GM23338 (cell line): Measurements from ENCODE around the gene THSD1. TPM values are rescaled to one million over a fixed set of nuclear protein-coding genes. Genes with fewer than 3 reads are reported as not detected.

Experiments
- ATAC-seq: fragments of 200-7000 bp; cut with Tn5 transposase; 3 replicates; pipeline ENCODE4 v1.9.1; 2020
- DNase-seq: peaks from one replicate; pipeline ENCODE4 v3.0.0-alpha.2; 2015; ENCODE audit warnings: low spot score
- H2AFZ ChIP-seq: fragments of 200-600 bp; sonication (generic); 2 replicates; pipeline ENCODE4 v1.8.0; 2016; ENCODE audit warnings: antibody characterized with exemption, mild to moderate bottlenecking, moderate library complexity
- H3F3A ChIP-seq: fragments of 200-600 bp; sonication (generic); replicated peaks from 2 replicates; pipeline ENCODE4 v1.8.0; 2017; ENCODE audit warnings: antibody characterized with exemption, mixed run types, low read depth
- H3K27ac ChIP-seq: fragments of 200-600 bp; sonication (generic); 2 replicates; pipeline ENCODE4 v1.6.1; 2016; ENCODE audit warnings: low read depth
- H3K27me3 ChIP-seq: fragments of 200-600 bp; sonication (generic); 2 replicates; pipeline ENCODE4 v1.8.0; 2016; ENCODE audit warnings: mild to moderate bottlenecking, mixed run types, moderate library complexity; ENCODE audit not compliant: insufficient read depth
- H3K36me3 ChIP-seq: fragments of 200-600 bp; sonication (generic); 2 replicates; pipeline ENCODE4 v1.8.0; 2016; ENCODE audit warnings: mild to moderate bottlenecking; ENCODE audit not compliant: insufficient read depth
- H3K4me1 ChIP-seq: fragments of 200-600 bp; sonication (generic); 2 replicates; pipeline ENCODE4 v1.8.0; 2016; ENCODE audit warnings: mild to moderate bottlenecking, moderate library complexity; ENCODE audit not compliant: insufficient read depth
- H3K4me2 ChIP-seq: fragments of 200-600 bp; sonication (generic); 2 replicates; pipeline ENCODE4 v1.7.1; 2017; ENCODE audit warnings: mixed run types
- H3K4me3 ChIP-seq: fragments of 200-600 bp; sonication (generic); 2 replicates; pipeline ENCODE4 v1.6.1; 2016; ENCODE audit warnings: mixed run types
- H3K79me2 ChIP-seq: fragments of 200-600 bp; sonication (generic); replicated peaks from 2 replicates; pipeline ENCODE4 v1.8.0; 2017; ENCODE audit warnings: mild to moderate bottlenecking; ENCODE audit not compliant: insufficient read depth
- H3K9me2 ChIP-seq: fragments of 200-600 bp; sonication (generic); 2 replicates; pipeline ENCODE4 v1.8.0; 2017; ENCODE audit not compliant: insufficient read depth
- H4K20me1 ChIP-seq: fragments of 200-600 bp; sonication (generic); replicated peaks from 2 replicates; pipeline ENCODE4 v1.8.0; 2017; ENCODE audit warnings: mild to moderate bottlenecking; ENCODE audit not compliant: insufficient read depth
- H3K27ac Mint-ChIP-seq: 2 replicates; pipeline ENCODE4 v1.8.0; 2020; ENCODE audit warnings: inconsistent platforms, mild to moderate bottlenecking, moderate library complexity, mixed read lengths
- H3K27me3 Mint-ChIP-seq: 3 replicates; pipeline ENCODE4 v1.8.0; 2022; ENCODE audit warnings: low read depth, mild to moderate bottlenecking, moderate library complexity, mixed read lengths, inconsistent platforms; ENCODE audit not compliant: insufficient read depth, poor library complexity
- H3K36me3 Mint-ChIP-seq: 3 replicates; pipeline ENCODE4 v1.8.0; 2021; ENCODE audit warnings: low read depth, mild to moderate bottlenecking, inconsistent platforms, moderate library complexity, mixed read lengths
- H3K4me1 Mint-ChIP-seq: 3 replicates; pipeline ENCODE4 v1.8.0; 2020; ENCODE audit warnings: mild to moderate bottlenecking, inconsistent platforms, mixed read lengths
- H3K4me3 Mint-ChIP-seq: 3 replicates; pipeline ENCODE4 v1.8.0; 2021; ENCODE audit warnings: moderate library complexity, mild to moderate bottlenecking, inconsistent platforms, mixed read lengths
- H3K9me3 Mint-ChIP-seq: 3 replicates; pipeline ENCODE4 v1.8.0; 2020; ENCODE audit warnings: moderate library complexity, mild to moderate bottlenecking, inconsistent platforms, mixed read lengths
- CREB1 ChIP-seq: fragments of 250-450 bp; sonication (Bioruptor Pico); IDR thresholded peaks from 2 replicates; pipeline ENCODE4 v1.5.0; 2020; ENCODE audit warnings: low read depth, mild to moderate bottlenecking, moderate library complexity
- CTCF ChIP-seq, 2 experiments: fragments of 200-600 bp in 1 of 2; sonication (generic) in 1 of 2; conservative IDR thresholded peaks; 2 replicates each; pipeline versions ENCODE4 v1.5.1 to v1.6.1; 2016 to 2017; ENCODE audit warnings: antibody characterized with exemption in 2 of 2, low read depth in 2 of 2, mild to moderate bottlenecking in 2 of 2, moderate library complexity in 1 of 2
- EZH2 ChIP-seq: fragments of 200-600 bp; sonication (generic); IDR thresholded peaks from one replicate; pipeline ENCODE4 v1.8.0; 2017; ENCODE audit warnings: antibody characterized with exemption, mild to moderate bottlenecking, low read depth; ENCODE audit not compliant: unreplicated experiment
- EZH2phosphoT487 ChIP-seq: fragments of 200-600 bp; sonication (generic); IDR thresholded peaks from one replicate; pipeline ENCODE4 v1.8.1; 2018; ENCODE audit warnings: antibody characterized with exemption; ENCODE audit not compliant: unreplicated experiment
- JUNB ChIP-seq: IDR thresholded peaks from one replicate; pipeline ENCODE4 v1.6.1; 2016; ENCODE audit warnings: antibody characterized with exemption; ENCODE audit not compliant: unreplicated experiment
- NANOG ChIP-seq: IDR thresholded peaks from 2 replicates; pipeline ENCODE4 v1.6.1; 2016; ENCODE audit warnings: antibody characterized with exemption, borderline replicate concordance
- POLR2AphosphoS5 ChIP-seq: IDR thresholded peaks from 2 replicates; pipeline ENCODE4 v1.6.1; 2016; ENCODE audit warnings: antibody characterized with exemption, low read depth
- STAT1 ChIP-seq: IDR thresholded peaks from one replicate; pipeline ENCODE4 v1.6.1; 2016; ENCODE audit warnings: antibody characterized with exemption; ENCODE audit not compliant: unreplicated experiment
- ZNF114 ChIP-seq: fragments of 250-450 bp; sonication (Bioruptor Pico); IDR thresholded peaks from 2 replicates; pipeline ENCODE4 v1.5.0; 2020; ENCODE audit warnings: mild to moderate bottlenecking, moderate library complexity
- ZNF331 ChIP-seq: fragments of 250-450 bp; sonication (Bioruptor Pico); IDR thresholded peaks from 2 replicates; pipeline ENCODE4 v1.5.0; 2020; ENCODE audit warnings: low read depth, mild to moderate bottlenecking, moderate library complexity
- polyA plus RNA-seq: library from polyadenylated mRNA; unstranded; fragments of >200 nt; fragmentation: Nextera tagmentation; extraction: Ambion mirVana; gene quantifications from 2 replicates; pipeline ENCODE4 v1.2.1, GENCODE V29; 2016
- total RNA-seq: library from RNA; depleted of rRNA; stranded (reverse); fragments of >200 nt; shearing (Covaris generic); gene quantifications from 2 replicates; pipeline ENCODE4 v1.2.3, GENCODE V29; 2014
- TF ChIP-seq, protein P1 (sequence below): fragments of 250-450 bp; sonication (Bioruptor Pico); IDR thresholded peaks from 2 replicates; pipeline ENCODE4 v1.5.0; 2020; ENCODE audit warnings: mild to moderate bottlenecking, moderate library complexity
- TF ChIP-seq, protein P2 (sequence below): IDR thresholded peaks from one replicate; pipeline ENCODE4 v1.6.1; 2018; ENCODE audit warnings: antibody characterized with exemption; ENCODE audit not compliant: unreplicated experiment
- TF ChIP-seq, protein P3 (sequence below): IDR thresholded peaks from 2 replicates; pipeline ENCODE4 v1.6.1; 2016; ENCODE audit warnings: antibody characterized with exemption

The THSD1 gene
- total and polyA plus RNA-seq, 2 experiments from 2014 or later = 0.69 TPM; not detected in 1

DNA sequence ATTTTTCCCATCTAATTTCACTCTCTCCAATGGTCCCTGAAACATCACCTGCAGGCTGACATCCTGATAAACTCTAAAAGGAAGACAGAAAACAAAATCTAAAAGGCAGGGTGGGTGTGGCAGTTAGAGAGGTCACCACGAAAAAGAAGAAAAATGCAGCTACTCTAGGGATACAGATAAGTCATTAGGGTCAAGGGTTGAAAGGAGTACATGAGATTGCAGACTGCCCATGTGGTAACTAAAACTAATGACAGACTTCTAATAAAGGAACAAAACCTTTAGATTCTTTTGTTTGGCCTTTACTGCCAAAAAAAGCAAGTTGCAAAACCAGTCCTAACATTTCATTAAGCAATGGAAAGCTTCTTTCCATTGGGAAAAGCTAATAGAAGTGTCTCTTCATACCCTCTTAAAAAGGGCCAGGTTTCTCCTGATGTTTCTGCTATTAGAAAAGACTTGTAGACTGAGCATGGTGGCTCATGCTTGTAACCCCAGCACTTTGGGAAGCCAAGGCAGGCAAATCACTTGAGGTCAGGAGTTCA, 31.0 kb downstream of the THSD1 start:
- Histone ChIP-seq H3K79me2 (no peaks in the 10 kb centered on the region), H3K36me3 (no peaks in the 10 kb centered on the region), H3K4me2 (no peak overlapping the region), H3K4me1 (no peaks in the 10 kb centered on the region), H3F3A (no peaks in the 10 kb centered on the region), H4K20me1 (no peaks in the 10 kb centered on the region), H3K27ac (no peak overlapping the region), H3K27me3 (no peaks in the 10 kb centered on the region), H2AFZ (no peak overlapping the region), H3K9me2 (no peaks in the 10 kb centered on the region), H3K4me3 (no peak overlapping the region)
- Mint-ChIP-seq H3K27me3 (no peaks in the 10 kb centered on the region), H3K4me1 (peaks cover 3% of the 10 kb centered on the region; the same call in 2 of the 3 replicates), H3K9me3 (no peaks in the 10 kb centered on the region), H3K36me3 (no peaks in the 10 kb centered on the region), H3K4me3 (no peak overlapping the region), H3K27ac (no peak overlapping the region)
- ATAC-seq = no peak
- no peak for DNase-seq
- TF ChIP-seq CREB1 (CRISPR knock-in tag) = no peak
- no peak for TF ChIP-seq JUNB
- TF ChIP-seq CTCF (conservative IDR thresholded peaks at IDR 0.05; ENCODE audit: low read depth in 2 of 2) = no peak
- no peak for TF ChIP-seq ZNF331 (CRISPR knock-in tag)
- no peak for TF ChIP-seq NANOG
- TF ChIP-seq EZH2phosphoT487 = no peak
- TF ChIP-seq, protein P1, sequence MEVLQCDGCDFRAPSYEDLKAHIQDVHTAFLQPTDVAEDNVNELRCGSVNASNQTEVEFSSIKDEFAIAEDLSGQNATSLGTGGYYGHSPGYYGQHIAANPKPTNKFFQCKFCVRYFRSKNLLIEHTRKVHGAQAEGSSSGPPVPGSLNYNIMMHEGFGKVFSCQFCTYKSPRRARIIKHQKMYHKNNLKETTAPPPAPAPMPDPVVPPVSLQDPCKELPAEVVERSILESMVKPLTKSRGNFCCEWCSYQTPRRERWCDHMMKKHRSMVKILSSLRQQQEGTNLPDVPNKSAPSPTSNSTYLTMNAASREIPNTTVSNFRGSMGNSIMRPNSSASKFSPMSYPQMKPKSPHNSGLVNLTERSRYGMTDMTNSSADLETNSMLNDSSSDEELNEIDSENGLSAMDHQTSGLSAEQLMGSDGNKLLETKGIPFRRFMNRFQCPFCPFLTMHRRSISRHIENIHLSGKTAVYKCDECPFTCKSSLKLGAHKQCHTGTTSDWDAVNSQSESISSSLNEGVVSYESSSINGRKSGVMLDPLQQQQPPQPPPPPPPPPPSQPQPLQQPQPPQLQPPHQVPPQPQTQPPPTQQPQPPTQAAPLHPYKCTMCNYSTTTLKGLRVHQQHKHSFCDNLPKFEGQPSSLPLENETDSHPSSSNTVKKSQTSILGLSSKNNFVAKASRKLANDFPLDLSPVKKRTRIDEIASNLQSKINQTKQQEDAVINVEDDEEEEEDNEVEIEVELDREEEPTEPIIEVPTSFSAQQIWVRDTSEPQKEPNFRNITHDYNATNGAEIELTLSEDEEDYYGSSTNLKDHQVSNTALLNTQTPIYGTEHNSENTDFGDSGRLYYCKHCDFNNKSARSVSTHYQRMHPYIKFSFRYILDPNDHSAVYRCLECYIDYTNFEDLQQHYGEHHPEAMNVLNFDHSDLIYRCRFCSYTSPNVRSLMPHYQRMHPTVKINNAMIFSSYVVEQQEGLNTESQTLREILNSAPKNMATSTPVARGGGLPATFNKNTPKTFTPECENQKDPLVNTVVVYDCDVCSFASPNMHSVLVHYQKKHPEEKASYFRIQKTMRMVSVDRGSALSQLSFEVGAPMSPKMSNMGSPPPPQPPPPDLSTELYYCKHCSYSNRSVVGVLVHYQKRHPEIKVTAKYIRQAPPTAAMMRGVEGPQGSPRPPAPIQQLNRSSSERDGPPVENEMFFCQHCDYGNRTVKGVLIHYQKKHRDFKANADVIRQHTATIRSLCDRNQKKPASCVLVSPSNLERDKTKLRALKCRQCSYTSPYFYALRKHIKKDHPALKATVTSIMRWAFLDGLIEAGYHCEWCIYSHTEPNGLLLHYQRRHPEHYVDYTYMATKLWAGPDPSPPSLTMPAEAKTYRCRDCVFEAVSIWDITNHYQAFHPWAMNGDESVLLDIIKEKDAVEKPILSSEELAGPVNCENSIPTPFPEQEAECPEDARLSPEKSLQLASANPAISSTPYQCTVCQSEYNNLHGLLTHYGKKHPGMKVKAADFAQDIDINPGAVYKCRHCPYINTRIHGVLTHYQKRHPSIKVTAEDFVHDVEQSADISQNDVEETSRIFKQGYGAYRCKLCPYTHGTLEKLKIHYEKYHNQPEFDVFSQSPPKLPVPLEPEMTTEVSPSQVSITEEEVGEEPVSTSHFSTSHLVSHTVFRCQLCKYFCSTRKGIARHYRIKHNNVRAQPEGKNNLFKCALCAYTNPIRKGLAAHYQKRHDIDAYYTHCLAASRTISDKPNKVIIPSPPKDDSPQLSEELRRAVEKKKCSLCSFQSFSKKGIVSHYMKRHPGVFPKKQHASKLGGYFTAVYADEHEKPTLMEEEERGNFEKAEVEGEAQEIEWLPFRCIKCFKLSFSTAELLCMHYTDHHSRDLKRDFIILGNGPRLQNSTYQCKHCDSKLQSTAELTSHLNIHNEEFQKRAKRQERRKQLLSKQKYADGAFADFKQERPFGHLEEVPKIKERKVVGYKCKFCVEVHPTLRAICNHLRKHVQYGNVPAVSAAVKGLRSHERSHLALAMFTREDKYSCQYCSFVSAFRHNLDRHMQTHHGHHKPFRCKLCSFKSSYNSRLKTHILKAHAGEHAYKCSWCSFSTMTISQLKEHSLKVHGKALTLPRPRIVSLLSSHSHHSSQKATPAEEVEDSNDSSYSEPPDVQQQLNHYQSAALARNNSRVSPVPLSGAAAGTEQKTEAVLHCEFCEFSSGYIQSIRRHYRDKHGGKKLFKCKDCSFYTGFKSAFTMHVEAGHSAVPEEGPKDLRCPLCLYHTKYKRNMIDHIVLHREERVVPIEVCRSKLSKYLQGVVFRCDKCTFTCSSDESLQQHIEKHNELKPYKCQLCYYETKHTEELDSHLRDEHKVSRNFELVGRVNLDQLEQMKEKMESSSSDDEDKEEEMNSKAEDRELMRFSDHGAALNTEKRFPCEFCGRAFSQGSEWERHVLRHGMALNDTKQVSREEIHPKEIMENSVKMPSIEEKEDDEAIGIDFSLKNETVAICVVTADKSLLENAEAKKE = no peak
- TF ChIP-seq, protein P2, sequence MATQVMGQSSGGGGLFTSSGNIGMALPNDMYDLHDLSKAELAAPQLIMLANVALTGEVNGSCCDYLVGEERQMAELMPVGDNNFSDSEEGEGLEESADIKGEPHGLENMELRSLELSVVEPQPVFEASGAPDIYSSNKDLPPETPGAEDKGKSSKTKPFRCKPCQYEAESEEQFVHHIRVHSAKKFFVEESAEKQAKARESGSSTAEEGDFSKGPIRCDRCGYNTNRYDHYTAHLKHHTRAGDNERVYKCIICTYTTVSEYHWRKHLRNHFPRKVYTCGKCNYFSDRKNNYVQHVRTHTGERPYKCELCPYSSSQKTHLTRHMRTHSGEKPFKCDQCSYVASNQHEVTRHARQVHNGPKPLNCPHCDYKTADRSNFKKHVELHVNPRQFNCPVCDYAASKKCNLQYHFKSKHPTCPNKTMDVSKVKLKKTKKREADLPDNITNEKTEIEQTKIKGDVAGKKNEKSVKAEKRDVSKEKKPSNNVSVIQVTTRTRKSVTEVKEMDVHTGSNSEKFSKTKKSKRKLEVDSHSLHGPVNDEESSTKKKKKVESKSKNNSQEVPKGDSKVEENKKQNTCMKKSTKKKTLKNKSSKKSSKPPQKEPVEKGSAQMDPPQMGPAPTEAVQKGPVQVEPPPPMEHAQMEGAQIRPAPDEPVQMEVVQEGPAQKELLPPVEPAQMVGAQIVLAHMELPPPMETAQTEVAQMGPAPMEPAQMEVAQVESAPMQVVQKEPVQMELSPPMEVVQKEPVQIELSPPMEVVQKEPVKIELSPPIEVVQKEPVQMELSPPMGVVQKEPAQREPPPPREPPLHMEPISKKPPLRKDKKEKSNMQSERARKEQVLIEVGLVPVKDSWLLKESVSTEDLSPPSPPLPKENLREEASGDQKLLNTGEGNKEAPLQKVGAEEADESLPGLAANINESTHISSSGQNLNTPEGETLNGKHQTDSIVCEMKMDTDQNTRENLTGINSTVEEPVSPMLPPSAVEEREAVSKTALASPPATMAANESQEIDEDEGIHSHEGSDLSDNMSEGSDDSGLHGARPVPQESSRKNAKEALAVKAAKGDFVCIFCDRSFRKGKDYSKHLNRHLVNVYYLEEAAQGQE = no peak
- TF ChIP-seq STAT1 = no peak
- TF ChIP-seq, protein P3, sequence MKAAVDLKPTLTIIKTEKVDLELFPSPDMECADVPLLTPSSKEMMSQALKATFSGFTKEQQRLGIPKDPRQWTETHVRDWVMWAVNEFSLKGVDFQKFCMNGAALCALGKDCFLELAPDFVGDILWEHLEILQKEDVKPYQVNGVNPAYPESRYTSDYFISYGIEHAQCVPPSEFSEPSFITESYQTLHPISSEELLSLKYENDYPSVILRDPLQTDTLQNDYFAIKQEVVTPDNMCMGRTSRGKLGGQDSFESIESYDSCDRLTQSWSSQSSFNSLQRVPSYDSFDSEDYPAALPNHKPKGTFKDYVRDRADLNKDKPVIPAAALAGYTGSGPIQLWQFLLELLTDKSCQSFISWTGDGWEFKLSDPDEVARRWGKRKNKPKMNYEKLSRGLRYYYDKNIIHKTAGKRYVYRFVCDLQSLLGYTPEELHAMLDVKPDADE = no peak
- TF ChIP-seq POLR2AphosphoS5 = no peak
- TF ChIP-seq EZH2 = no peak
- no peak for TF ChIP-seq ZNF114 (CRISPR knock-in tag)
